Uterus (tissue), 2 donors: ENCODE measurements around the gene MOB2.

Source experiments
- CTCF ChIP-seq, 4 experiments: fragments of 200-600 bp in 2 of 4; fragments of 450-650 bp in 2 of 4; sonication (generic) in 2 of 4; IDR thresholded peaks; one replicate each; pipeline ENCODE4 v1.5.1; 2016 to 2019; ENCODE audit warnings: antibody characterized with exemption in 4 of 4, mild to moderate bottlenecking in 2 of 4, moderate library complexity in 1 of 4
- POLR2A ChIP-seq, 2 donors: fragments of 450-650 bp; IDR thresholded peaks; one replicate each; pipeline ENCODE4 v1.6.1; 2016; ENCODE audit warnings: antibody characterized with exemption in 2 of 2, mild to moderate bottlenecking in 1 of 2, moderate library complexity in 1 of 2

- TF ChIP-seq CTCF (IDR thresholded peaks at IDR 0.05) (no peak), POLR2A (IDR thresholded peaks at IDR 0.05) (no peak)
Observed at GRCh38 chr11:1459764-1460395, 26.7 kb downstream of the MOB2 start.
